DMS153 (cell line): Measurements from ENCODE around the gene ELMOD1.

ENCODE experiments used
- DNase-seq: peaks from one replicate; lab custom pipeline; 2025; lab: John Stamatoyannopoulos, UW

The ELMOD1 gene

DNA sequence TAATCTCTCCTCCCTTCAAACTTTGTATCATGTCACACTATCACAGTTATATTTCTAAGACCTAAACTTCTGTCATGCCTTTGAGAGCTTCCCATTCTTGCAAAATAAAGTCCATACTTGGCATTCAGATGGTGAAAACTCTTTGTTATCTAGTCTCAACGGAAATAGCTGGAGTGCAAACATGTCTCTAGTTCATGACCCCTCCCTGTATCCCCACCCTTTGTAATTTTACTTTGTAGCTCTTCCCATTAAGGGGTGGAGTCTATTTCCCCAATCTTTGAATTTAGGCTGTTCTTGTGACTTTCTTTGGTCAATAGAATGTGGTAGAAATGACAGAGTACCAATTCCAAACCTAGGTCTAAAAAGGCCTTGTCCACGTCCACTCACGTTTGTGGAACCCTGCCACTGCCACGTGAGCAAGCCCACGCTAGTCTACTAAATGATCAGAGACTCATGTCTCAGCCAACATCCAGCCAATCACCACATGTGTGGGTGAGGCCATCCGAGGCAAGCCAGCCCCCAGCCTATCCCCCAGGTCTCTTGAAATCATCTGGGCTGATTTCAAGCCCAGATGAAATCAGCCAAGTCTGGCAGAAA, 97.5 kb downstream of the ELMOD1 start:
- no peak for DNase-seq

DNA sequence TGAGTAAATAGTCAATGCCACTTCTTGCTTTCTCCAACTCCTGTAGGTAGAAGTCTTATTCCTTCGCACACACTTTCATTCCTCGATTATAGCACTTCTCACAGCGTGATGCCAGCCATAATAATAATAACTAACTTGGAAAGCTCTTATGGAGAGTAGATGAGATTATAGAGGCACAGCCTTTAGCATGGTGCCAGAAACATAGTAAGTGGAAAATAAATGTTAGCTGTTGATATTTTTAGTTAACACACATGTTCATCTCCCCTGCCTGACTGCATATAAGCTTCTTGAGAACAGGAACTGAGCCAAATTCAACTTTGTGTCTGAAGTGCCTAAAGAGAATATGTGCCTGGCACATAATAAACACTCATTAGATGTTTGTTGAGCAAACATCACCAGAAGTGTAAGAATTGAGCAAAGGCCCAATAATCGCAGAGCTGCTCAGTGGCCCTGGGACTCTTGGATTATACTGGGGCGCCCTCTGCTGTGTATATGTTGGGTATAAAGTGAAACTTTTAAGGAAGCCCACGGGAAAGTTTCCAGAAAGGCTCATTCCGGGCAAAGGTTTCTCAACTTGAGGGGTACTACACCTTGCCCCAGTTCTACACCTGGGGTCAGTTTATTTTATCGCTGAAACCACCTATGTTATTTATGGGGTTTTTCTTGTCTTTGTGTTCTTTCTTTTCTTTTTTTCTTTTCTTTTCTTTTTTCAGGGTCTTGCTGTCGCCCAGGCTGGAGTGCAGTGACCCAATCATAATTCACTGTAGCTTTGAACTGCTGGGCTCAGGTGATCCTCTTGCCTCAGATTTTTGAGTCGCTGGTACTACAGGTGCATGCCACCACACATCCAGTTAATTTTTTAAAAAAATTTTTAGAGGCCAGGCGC, 98.6 kb downstream of the ELMOD1 start:
- DNase-seq, result peak; percentile 7

DNA sequence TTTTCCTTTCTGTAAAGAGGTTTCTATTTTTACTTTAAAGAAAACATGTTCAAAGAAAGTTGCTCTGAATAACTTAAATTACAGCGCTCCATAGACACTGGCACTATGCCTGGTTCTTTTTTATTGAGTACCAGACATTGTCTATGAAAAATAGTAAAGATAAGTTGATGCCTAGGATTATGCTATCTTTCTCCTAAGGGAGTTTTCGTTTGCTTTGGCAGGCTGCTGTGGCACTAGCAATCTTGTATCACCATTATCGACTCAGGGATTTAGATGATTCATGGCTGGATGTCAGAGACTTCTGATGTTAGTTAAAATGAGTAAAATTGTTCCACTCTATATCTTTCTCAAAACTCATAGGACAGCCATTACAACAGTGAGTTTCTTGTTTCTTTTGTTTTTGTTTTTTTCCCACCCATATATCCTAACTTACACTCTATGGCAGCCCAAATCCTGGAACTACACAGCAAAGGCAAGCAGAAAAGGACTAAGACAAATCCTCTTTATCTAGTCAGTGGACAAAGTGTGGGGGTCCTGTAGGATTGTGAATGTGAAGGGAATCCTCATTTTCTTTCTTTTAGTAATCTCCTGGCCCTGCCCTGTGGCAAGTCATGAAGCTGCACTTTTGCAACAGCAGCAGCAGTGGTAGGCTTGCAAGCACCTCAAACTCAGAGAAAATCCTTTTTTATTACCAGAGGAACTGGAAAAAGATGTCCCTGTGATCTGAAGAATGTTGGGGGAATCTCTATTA, 100.2 kb downstream of the ELMOD1 start:
- DNase-seq, result no peak

DNA sequence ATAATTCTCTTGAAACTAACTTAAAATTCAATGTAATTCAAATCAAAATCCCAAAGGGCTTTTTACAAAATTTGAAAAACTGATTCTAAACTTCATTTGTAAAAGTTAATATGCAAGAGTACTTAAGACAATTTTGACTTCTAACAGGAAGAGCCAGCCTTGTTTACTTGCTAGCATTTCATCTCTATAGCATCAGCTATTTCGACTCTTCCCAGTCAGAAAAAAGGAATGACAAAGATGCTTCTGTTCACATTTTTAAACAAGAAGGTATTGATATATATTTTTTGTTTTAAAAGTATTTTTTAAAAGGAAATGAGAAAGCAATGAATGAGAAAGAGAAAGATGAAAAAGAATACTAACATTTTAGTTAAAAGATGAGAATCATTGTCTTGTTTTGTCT, 104.5 kb downstream of the ELMOD1 start:
- DNase-seq, result no peak

DNA sequence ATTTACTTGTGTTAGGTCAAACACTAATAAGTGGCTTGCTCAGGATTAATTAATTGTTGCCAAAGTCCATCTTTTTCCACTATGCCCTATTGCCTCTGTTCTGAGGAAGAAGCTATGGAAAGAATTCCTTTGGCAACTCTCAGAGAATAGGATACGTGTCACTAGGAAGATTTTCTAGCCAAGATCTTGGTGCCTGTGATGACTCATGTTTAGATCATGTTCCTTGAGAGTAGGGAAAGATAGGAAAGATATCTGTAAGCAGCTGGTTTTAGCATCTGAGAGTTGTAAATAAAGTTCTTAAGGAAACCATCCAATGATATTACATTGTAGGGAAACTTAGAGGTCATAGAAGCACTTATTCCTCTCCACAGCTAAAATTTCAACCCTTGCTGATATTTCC, 105.2 kb downstream of the ELMOD1 start:
- no peak for DNase-seq

DNA sequence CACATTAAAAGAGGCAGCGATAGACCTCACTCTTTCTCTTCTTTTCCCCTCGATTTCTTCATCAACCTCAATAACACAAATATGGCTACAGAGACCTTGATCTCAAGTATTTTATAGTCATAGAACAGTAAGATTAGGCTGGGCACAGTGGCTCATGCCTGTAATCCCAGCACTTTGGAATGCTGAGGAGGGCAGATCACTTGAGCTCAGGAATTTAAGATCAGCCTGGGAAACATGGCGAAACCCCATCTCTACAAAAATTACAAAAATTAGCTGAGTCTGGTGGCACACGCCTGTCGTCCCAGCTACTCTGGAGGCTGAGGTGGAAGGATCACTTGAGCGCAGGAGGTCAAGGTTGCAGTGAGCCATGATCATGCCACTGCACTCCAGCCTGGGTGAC, 106.3 kb downstream of the ELMOD1 start:
- DNase-seq, result no peak

DNA sequence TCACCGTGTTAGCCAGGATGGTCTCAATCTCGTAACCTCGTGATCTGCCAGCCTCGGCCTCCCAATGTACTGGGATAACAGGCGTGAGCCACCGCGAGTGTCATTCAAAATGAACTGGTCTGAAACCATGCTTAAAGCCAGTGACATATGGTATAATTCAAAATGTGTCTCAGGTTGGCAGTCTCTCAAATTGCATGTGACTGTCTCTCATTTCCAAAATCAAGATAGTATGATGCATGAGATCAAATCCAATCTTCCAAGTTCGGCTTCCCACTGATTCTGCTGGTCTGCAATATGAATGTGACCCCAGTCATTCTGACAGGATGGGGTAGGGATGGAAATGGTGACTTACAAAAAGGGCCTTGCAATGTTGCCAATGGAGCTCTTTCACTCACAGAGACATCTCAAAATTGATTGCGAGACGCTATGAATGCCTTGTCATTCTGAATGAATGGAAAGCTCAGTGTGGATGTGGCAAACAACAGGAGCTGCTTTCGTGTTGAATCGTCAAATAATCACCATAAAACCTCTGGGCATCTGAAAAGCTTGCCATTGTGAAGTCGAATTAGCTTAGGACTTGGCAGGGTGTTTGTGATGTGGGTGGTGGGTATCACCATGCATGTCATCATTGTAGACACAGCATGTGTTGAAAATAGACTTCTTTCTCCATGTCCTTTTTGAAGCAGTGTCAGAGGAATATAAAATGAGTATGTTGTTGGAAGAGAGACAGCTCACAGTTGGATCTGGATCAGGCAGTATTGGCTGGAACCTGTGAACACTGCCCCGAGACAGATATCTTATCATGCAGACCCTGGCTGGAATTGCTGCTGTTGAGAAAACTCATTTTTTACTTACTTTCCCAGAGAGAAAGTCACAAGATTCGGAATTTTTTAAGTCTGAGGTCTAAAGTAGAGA, 108.7 kb downstream of the ELMOD1 start:
- no peak for DNase-seq

DNA sequence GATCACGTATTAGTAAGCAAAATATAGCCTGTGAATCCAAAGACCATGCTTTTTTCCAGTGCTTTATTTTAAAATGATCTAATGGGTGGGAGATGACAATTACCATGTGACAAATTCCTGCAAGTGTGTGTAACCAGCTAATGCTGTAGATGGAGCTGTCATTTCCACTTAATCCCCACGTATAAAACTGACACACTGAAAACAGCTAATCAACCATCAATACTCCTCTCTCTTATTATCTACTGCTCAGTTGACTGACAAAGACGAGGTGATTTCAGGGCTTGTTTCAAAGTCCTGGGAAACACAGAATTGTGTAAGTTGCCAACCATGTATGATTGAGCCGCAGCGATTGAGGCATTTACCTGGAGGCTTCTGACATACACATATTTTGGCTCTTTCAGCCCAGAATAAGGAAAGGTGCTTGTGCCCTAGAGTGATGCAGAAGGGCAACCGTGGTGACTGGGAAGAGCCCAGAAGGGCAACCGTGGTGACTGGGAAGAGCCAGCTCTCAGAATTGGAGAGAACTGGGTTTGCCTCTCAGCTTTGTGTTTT, 111.2 kb downstream of the ELMOD1 start:
- DNase-seq, result no peak

DNA sequence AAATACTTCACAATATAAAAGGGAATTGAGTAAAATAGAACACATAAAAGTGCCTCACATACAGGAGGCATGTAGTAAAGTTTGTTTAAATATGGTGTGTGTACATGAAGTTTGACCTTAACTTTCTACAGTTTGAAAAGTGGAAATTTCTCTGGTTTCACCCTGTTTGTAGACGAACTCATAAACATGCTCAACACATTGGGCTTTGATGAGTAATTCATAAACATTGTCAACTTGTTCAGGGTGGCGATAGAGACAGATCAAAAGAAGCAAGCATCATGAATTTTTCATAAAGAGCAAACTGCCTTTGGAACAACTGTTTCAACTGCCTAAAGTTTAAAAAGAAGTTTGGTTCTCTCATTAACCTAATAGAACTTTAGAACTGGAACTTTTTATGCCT, 111.8 kb downstream of the ELMOD1 start:
- no peak for DNase-seq

DNA sequence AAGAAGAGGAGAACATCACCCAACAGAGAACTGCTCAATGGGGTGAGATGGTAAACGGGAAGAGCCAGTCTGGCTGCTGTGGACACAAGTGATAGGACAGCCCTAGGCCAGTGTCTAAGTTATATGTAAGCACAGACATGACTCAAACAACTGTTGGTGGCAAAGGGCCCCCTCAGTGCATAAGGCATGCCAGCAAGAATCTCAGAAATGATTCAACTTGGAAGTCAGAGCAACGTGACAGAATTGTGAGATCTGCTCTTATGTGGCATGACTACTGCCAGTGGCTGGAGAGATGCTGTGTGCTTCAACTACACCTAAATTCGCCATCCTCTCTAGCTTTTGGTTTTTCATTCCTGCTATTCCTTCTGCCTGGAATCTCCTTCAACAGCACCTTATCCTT, 113.5 kb downstream of the ELMOD1 start:
- DNase-seq, result no peak

DNA sequence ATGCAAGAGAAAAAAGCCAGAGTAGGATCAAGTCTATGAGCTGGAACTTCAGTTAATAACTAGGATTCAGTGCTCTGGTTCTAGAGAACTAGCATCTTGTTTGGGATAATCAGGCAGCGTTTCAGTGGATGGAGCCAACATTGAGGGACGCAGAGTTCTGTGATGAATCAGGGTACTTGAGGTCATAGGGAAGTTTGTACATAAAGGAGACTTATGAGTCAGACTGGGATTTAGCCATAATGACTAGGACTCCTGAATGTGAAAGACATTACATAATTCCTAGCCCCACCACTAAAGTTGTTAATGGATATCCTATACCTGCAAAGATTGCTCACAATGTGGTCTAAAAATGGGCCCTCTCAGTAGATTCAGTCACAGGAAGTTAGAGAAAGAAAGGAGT, 114.1 kb downstream of the ELMOD1 start:
- DNase-seq, result no peak

DNA sequence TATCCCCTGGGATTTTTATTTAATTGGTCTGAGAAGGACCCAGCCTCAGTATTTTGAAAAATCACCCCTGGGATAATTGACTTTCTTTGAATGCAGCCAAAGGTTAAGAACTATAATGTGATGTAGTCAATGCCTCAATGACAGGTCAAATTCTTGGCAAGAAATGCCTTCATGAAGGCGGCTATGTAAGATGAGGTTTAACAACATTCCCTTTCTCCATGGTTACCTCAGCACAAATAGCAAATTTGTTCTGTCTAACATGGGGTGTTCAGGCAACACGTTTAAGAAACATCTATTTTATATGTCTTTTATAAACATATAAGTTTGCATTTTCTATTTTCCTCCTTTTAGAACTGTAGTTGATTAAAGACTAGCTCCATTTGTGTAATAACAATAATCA, 115.6 kb downstream of the ELMOD1 start:
- no peak for DNase-seq

DNA sequence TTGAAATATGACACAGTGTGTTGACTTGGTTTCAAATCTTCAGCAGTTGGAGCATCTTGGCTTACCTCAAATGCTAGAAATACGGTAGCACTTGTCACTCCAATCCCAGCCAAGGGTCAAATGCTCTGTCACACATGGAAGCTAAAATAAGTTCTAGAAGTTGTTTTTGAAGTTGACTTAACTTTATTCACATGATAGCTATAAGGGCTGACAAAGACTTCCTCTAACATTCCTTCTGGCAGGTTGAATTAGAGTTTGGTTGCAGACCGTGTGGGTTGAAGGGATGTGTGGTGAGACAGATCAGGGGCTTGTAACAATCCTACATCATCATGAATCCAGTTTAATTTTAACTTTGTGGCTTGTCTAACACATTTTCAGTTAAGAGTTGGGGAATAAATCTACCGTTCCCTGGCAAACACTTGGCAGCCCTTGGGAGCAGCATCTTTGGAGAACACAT, 116.3 kb downstream of the ELMOD1 start:
- no peak for DNase-seq

DNA sequence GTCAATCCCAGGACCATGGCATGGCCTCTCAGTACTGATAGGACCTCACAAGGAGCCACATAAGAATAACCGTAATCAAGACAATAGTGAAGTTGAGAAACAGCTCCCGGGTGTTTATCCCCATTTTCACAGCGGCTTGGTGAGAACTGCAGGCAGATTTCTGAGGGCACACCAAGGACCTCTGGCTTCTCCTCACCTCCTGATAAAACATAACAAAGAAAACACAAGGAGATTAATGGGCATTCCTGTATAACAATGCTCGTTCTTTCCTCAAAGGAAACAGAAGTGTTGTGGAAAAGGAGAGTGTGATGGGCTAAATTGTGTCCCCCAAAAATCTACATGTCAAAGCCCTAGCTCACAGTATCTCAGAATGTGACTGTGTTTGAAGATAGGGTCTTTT, 116.9 kb downstream of the ELMOD1 start:
- DNase-seq, result no peak

DNA sequence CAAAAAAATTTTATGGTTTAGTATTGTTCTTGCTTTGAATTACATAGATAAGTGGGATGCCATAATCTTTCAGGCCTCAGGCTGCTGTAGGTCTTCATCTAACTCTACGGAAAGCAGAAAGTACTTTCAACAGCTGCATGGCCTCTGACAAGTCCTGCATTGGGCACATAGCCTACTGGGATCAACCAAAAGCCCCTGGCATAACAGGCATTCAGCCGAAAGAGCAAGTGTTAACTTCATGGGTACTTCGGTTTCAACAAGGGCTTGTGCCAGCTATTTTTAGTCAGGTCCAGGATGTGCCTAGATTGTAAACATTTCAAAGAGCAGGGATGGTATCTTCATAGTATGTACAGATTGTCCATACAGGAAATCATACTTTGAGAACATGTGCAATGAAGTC, 117.8 kb downstream of the ELMOD1 start:
- DNase-seq, result no peak

DNA sequence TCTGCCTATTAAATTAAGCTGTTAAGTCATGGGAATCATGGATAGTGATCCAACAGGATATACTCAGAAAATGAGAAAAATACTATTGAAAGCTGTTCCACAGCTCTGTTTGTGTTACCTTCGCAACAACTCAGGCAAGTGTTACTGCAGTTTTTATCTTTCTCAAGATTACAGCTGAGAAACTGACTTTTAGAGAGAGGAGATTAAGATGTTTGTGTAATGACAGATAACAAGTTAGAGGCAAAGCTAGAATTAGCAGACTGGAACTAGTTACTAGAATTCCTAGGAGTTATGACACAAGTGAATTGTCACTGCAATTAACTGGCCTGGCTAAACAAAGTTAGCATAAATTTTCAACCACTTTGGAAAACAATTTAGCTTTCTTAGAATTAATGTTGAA, 119.4 kb downstream of the ELMOD1 start:
- DNase-seq, result no peak

DNA sequence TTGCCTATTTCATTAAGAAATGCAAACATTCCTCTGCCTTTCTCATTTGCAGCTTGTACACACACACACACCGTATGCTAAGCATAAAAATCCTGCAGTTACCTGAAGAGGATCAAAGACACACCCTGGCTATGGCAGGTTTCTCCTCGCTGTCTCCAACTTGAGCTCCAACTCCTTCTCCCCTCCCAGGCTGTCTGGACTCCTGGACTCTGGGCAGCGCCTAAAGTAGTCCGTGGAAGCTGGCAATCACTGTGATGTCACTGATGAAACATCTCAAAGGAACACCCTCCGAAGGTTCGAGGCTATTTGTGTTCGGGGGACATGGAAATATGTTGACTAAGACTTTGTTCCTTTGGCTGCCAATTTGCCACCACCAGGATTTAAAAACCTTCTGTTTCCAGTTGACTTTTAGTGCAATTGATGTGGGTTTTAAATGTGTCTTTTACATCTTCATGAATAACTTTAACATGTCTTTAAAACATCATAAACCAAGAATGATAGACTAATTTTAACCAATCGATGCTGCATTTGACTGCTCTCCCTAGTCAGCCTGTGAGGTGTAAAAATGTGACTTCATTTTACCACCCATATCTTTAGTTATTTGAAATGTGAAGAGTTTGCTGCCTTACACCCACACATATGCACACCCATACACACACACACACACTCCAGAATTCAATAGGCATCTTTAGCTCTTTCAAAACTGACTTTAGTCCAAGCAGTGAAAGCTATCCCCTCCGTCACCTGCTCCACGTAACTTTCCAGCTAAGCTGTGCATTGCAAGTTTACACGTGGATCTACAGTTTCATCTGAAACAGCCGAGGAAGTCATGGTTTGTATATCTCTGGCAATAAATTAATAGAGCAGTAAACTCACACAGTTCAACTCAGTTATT, 121.2 kb downstream of the ELMOD1 start, which contains the start of gene SLN:
Gene SLN, minus strand, starts transcription at position 196 of the 895 bp plus-strand sequence.
- no peak for DNase-seq

DNA sequence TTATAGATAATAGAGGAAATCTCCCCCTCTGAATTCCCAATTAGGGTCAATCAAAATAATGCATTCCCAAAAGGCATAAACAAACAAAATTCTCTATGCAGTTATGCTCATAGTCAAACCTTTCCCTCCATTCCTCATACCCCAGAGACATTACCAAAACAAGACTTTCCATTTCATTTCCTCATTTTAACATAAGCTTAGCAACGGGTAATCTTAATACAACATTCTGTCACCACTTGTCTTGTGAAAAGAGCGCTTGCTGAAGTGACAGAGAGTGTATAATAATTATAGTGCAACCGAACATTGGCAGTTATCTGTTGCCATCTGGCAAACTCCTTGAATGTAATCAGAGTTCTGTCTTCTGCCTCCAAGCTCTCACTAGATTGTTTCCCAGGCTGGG, 122.1 kb downstream of the ELMOD1 start:
- no peak for DNase-seq
